ENCODE data around the gene CDC42BPG.

CDC42BPG gene

GRCh38 chr11:64864473-64865285 is 20.2 kb upstream of the CDC42BPG start:
- DNase-seq = no peak

DNA sequence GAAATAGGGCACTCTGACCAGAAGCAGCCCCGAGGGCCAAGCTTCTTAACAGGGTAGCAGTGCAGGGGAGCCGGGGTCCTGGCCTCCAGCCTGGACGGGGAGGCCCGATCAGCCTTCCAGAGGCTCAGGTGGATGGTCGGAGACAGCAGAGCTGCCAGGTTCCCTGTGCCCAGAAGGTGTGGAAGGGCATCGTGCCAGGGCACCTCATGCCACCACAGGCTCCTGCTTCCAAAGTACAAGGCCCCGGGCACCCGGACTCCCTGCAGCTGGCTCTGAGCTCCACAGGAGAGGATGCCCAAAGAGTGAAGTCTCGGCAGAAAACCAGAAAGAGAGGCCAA is 19.7 kb upstream of the CDC42BPG start:
- no peak for DNase-seq

GRCh38 chr11:64863391-64864060 is 19.1 kb upstream of the CDC42BPG start:
- DNase-seq = no peak

DNA sequence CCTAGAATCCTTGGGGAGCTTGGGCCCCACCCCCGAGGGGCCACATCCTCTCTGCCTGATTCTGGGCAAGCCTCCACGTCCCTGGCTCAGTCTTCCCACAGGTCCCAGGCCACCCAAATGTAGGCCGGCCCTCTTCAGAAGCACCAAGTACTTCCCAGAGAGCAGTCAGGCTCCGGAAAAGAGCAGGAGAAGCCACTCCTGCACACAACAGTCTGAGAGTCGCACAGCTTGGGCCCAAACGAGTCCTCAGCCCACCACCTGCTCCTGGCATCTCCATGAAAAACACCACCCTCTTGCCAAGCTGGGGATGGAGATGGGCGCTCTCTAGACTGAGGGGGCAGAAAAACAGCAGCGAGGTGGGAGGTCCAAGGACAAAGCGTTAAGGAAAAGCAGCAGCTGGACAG is 18.5 kb upstream of the CDC42BPG start:
- DNase-seq = no peak

GRCh38 chr11:64861227-64861975 is 16.9 kb upstream of the CDC42BPG start:
- no peak for DNase-seq

- no peak for DNase-seq
These were observed 15.3 kb upstream of the CDC42BPG start for GRCh38 chr11:64859542-64860414.

GRCh38 chr11:64858467-64859263 is 14.2 kb upstream of the CDC42BPG start:
- DNase-seq = no peak

- DNase-seq = no peak
These were observed 13.0 kb upstream of the CDC42BPG start for GRCh38 chr11:64857485-64857884.

DNA sequence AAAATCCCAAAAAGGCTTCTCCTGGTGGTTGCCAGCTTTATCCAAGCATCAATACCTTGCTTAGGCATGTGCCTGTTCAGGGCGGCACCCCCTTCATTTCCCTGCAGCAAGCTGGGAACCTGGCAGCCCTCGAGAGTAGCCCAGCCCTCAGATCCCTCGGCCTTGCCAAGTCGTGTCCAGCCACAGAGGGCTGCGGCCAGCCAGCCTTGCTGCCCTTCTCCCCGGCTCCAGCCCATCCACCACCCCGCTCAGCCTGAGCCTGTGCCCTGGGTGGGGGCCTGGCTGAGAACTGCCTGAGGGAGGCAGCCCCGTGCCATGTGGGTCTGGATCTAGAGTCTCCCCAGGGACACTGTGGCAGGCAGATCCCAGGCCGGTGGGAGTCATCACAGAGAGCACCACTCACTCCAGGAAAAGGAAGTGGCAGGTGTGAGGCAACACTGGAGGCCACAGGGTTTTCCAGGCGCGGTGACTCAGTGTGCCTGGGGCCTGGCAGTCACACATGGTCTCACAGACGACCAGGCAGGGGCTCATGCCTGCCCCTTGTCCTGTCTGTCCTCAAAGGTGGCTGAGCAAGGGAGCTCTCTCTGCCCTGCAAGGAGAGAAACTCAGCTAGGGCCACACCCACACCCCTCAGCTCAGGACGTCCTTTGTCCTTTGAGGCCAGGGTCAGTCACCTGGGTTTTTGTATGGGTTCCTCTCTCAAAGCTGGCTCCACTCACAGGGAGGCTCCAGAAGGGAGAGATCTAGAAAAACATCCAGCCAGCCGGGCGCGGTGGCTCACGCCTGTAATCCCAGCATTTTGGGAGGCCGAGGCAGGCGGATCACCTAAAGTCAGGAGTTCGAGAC is 12.2 kb upstream of the CDC42BPG start:
- peak; percentile 92 for DNase-seq

- DNase-seq = no peak
These were observed 11.3 kb upstream of the CDC42BPG start for GRCh38 chr11:64855596-64856304.

- DNase-seq = peak; percentile 98
These were observed 10.4 kb upstream of the CDC42BPG start for GRCh38 chr11:64854534-64855502.

- no peak for DNase-seq
These were observed 9.7 kb upstream of the CDC42BPG start for GRCh38 chr11:64854157-64854533.

- no peak for DNase-seq
These were observed 9.3 kb upstream of the CDC42BPG start for GRCh38 chr11:64853709-64854108.

GRCh38 chr11:64852804-64853509 is 8.5 kb upstream of the CDC42BPG start:
- no peak for DNase-seq

GRCh38 chr11:64851831-64852351 is 7.4 kb upstream of the CDC42BPG start:
- DNase-seq = no peak

DNA sequence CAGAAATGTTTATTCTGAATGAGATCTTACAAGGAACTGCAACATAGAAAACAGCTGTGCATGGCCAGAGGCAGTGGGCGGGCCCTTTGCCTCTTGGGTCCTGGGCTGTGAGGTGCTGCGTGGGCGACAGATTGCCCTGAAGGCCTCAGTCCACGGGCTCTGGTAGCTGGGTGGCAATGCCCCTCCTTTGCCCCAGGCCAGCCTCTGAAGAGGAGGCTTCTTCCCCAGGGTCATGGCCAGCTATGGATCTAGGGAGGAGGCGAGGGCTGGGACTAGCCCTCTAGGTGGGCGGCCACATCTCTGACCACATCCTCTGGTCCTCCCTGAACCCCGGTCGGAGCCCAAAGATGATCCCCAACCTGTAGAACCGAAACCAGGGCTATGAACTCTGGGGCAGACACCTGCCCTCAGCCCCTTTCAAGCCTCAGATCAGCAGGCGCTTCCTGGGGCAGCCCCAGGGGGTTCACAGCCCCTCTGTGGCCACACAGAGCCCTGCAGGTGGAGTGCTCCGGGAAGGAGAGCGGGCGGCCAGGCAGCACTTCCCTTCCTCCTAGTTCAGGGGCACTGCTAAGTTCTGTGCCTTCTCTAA is 6.6 kb upstream of the CDC42BPG start:
- no peak for DNase-seq

DNA sequence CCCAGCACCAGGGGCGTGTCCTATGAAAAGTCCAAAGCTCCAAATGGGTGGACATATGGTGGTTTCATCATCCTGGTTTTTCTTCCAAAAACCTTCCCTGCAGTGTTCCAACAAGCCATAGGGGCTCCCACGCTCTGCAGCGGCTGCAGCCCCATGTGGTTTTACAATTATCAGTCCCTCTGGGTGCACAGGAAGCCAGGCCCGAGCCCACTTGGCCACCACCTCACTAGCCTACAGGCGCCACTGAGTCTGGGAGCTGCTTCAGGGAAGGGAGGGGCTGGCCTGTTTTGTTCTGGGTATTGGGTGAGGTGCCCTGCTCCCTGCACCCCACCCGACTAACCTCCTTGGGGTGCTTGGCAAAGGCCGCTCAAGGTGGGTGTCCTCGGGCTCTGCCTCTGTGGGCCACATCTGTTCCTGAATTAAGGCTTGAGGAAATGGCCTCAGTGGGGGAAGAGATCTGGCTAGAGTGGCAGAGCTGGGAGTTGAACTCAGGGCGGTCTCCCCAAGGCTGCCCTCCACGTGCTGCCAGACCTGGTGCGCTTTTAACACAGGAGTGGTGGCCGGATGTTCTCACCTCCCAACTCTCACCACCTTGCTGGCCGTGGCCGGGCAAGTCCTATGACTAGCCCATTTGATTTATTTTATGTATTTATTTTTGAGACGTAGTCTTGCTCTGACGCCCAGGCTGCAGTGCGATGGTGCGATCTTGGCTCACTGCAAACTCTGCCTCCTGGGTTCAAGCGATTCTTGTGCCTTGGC is 5.3 kb upstream of the CDC42BPG start:
- no peak for DNase-seq

All from 8988T (cell line).